Stimulated activated CD4-positive, alpha-beta T cell treated with anti-CD3 and anti-CD28 coated beads, Interleukin-12 subunit alpha, Interleukin-12 subunit beta, amount 100 ng/mL, for 4 hours (primary cell): ENCODE measurements around the gene CCER1.

Source experiments
- DNase-seq: peaks from one replicate; pipeline ENCODE4 v3.0.0-alpha.2; 2020

CCER1 gene

DNA sequence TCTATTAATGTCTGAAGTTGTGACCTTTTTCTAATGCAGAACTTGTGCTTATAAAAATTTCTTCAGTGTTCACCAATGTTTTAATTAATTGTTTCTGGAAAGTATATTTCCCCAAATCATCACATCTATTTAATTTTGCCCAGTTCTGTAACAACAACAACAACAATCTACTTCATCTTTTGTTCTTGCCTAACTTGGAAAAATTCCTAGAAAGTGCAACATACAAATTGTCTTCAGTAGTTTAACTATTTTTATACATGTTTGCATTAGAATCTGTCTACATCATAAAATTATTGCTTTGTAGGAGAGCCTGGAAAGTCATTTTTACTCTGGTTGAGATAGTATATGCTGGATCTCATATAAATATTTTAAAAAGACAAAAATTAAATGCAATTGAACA, 38.5 kb downstream of the CCER1 start:
- DNase-seq: no peak

DNA sequence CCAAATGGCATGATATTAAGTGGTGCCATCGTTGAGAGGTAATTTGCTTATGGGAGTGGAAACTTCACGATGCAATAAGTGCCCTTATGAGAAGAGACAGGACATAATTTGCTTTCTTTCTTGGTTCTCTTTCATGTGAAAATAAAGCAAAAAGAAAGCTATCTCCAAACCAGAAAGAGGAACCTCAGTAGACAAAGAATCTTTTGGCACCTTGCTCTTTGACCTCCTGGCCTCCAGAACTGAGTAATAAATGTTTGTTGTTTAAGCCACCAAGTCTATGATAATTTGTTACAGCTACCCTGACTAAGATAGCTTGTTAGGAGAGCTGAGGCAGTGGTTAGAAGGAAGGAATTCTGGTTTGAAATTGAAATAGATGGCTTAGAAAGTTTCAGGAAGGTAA, 39.6 kb downstream of the CCER1 start:
- DNase-seq: no peak

DNA sequence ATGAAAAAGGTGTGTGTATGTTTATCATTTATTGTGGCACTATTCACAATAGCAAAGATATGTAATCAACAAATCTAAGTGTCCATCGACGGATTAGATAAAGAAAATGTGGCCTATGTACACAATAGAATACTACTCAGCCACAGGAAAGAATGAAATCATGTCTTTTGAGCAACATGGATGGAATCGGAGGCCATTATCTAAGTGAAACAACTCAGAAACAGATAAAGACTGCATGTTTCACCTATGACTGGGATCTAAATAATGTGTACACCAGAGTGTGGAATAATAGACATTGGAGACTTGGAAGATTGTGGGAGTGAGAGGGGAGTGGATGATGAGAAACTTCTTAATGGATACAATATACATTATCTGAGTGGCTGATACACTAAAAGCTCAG, 44.0 kb downstream of the CCER1 start:
- DNase-seq: no peak

DNA sequence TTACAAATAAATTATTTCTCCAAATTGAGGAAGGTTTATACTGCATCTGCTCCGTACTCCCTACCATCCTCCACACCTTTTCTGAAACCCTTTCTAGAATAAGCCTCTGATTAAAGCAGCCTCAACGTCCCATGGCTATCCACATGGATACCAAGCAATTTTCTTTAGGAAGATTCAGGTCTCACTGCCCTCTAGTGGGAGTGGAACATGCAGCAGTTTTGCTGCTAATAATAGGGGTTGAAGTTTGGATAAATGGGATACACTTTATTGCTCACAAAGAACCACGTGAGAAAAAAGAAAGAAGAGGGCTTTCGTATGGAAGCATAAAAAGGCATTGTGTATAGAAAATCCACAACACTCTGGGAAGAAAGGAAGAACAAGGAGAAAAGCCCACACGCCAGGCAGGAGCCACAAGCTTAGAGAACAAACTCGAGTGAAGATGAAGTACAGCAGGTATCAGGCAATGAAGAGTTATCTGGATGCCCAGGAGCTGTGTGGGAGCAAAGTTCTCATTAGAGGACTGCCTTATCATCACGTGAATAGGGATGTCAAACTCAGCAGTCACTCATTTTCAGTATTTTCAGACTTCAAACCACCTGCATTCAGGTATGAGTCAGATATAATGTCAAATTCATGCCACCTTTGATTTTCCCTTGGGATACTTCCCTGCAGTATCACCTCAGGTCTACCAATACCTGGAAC, 45.8 kb downstream of the CCER1 start:
- no peak for DNase-seq

DNA sequence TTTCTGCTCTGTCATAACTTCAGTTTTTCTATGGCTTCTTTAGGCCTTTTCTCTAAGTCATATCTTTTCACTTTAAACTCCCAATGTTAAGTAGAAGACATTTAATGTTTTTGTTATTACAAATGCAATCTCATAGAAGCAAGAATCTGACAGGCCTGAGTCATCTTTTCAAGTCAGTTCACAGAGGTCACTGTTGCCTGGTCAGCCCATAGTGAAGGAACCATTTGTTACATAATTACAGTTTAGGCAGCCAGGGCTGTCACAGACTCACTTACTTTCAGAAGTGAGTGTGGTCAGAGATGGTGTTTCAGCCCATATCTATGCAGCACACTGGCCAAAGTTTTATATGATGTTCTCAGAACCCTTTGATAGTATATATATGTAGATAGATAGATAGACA, 46.5 kb downstream of the CCER1 start:
- no peak for DNase-seq

DNA sequence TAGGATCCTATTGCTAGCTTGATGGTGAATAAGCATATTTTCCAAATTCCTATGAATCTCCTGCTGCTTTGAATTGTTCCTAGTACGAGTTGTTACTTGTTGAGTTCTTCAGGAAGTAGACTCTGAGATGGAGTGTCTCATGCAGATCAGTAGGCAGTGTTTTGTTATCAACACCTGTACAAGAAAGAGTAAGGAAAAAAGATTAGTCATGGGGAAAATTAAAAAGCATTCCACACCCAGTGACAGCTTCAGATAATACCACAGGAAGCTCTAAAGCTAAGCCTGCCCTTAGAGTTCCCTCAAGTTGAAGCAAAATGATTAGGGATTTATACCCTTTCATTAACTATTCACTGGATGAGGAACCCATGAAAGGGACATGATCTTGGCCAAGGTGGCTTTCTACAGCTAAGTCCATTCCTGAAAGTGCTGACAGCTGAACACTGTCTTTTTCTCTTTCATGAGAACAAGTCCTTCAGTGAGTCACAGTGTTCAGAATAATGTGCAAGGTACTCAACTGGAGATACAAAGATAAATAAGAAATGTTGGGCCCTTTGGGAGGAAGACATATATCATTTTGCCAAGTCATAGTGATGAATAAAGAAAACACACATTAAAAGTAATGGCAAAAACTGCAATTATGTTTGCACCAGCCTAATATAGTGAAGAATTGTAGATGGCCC, 49.1 kb downstream of the CCER1 start:
- no peak for DNase-seq

DNA sequence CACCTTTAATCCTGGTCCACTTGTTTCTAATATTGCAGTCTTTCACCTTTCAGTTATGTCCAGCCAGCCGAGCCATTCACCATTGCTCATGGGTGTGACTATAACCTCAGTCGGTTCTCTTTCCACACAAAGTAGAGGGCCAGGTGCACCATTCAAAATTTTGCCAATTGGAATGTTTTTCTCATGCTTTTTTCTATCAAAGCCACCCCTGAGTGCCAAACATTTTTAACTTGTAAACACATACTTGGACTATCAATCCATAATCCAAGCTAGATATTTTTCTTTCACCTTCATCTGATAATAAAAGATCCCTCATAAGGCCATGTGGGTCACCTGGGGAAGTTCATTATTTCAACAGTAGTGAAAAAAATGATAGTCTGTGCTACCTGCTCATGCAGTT, 52.4 kb downstream of the CCER1 start:
- no peak for DNase-seq
